GM20431 (cell line): ENCODE results near the gene LAMB4.

Experiments
- in situ Hi-C: fragments of 300-500 bp; cut with MseI, MboI; formaldehyde crosslinking; loops from one replicate; pipeline ENCODE4 v1.15.0; 2020; ENCODE audit warnings: low sequenced_read_pairs; ENCODE audit not compliant: unreplicated experiment

Gene LAMB4

GRCh38 chr7:107976620-107977019 lies 153.5 kb downstream of the LAMB4 start:
- in situ Hi-C loops = no loop called here

DNA sequence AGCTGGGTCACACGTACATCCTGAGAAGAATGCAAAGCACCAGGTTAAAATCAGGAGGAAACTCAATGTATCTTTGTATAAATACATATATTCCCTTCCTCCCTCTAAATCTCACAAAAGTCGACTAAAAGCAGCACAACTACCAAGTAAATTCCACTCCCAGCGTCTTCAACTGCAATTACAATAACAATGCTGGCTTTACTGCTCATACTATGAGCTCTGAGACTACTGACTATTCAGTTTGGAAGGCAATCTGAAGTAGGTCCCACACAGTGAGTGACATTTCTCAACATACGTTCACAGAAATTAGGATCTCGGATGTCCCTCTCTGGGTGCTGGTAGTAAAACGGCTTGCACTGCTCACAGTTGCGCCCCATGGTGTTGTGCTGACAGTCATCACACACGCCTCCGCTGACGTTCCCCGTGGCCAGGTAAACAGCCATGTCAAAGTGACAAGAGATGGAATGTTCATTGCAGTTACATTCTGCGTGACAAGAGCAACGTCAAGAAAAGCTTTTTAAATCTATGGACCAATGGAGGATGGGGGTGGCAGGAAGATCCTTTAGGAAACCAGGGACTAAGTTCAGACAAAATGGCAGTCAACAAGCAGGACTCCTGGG lies 154.7 kb downstream of the LAMB4 start:
- in situ Hi-C loops = no loop called here

GRCh38 chr7:107973861-107974260 lies 156.3 kb downstream of the LAMB4 start:
- in situ Hi-C loops = no loop called here
